IPS-15b (cell line): Measurements from ENCODE around the gene TKTL1.

Experiments
- H3K27me3 ChIP-seq: one replicate; pipeline ENCODE4 v1.6.1; 2013; ENCODE audit warnings: low read length; ENCODE audit not compliant: control insufficient read depth, insufficient read depth
- H3K36me3 ChIP-seq: one replicate; pipeline ENCODE4 v1.6.1; 2013; ENCODE audit warnings: low read length; ENCODE audit not compliant: control insufficient read depth, insufficient read depth
- H3K4me1 ChIP-seq: one replicate; pipeline ENCODE4 v1.6.1; 2013; ENCODE audit warnings: mild to moderate bottlenecking, low read length; ENCODE audit not compliant: control insufficient read depth, insufficient read depth
- H3K4me3 ChIP-seq: one replicate; pipeline ENCODE4 v1.5.1; 2013; ENCODE audit warnings: low read depth, low read length
- H3K9ac ChIP-seq: one replicate; pipeline ENCODE4 v1.6.1; 2013; ENCODE audit warnings: low read depth, mild to moderate bottlenecking, low read length
- H3K9me3 ChIP-seq: one replicate; pipeline ENCODE4 v1.6.1; 2013; ENCODE audit warnings: mild to moderate bottlenecking, low read length; ENCODE audit not compliant: control insufficient read depth, insufficient read depth

TKTL1 gene

DNA sequence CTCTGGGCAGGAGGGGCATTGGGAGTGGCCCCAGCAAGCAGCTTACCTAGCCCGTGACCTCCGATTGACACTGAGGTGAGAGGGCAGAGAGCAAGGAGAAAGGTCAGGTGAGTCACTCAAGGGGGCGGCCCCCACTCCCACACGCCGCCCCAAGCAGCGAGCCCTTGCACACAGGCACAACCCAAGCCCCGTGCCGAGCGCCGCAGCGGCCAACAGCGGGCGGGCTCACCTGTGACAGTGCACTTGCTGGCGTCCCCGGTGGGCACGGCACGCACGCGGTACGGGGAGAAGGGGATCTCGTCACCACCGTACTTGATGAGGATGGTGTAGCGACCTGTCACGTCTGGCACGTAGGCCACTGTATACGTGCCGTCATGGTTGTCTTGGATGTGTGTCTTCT lies 61.6 kb downstream of the TKTL1 start:
- Histone ChIP-seq H3K27me3 (no peaks in the 10 kb centered on the region), H3K9me3 (peaks cover 8% of the 10 kb centered on the region), H3K4me3 (no peak overlapping the region), H3K4me1 (no peaks in the 10 kb centered on the region), H3K36me3 (peaks cover 97% of the 10 kb centered on the region), H3K9ac (no peak overlapping the region)

DNA sequence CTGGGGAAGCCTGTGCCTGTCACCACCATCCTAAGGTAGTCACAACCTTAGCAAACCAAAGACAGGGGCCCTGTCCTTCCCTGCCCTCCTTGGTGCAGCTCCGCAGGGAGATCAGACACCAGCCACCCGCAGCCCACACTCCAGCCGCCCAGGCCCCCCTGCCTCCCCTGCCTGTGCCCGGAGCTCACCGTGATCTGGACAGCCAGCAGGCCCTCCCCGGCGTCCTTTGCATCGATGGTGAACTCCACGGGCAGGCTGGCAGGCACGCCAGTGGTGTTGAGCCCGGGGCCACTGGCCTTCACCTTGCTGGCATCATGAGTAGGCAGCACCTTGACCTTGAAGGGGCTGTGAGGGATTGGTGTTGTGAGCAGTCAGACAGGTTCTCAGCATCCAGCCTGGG lies 62.4 kb downstream of the TKTL1 start:
- Histone ChIP-seq H3K36me3 (peaks cover 97% of the 10 kb centered on the region), H3K4me3 (no peak overlapping the region), H3K9me3 (peaks cover 8% of the 10 kb centered on the region), H3K9ac (no peak overlapping the region), H3K27me3 (no peaks in the 10 kb centered on the region), H3K4me1 (no peaks in the 10 kb centered on the region)

DNA sequence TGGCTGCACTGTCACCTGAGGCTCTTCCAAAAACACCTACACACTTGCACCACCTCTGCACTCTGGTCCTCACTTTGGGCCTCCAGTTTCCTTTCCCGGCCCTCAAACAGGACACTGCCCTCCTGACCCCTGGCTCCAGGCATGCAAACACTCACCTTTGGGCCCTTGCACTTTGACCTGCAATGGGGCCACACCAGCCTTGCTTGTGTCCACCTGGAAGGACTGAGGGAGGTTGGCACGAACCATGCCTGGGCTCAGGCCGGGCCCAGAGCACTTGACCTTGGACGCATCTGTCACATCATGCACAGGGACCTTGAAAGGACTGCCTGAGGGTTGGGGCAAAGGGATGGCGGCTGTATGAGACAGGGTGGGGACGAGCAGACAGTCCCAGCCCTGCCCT lies 63.2 kb downstream of the TKTL1 start:
- Histone ChIP-seq H3K9me3 (peaks cover 8% of the 10 kb centered on the region), H3K4me1 (no peaks in the 10 kb centered on the region), H3K4me3 (no peak overlapping the region), H3K9ac (no peak overlapping the region), H3K27me3 (no peaks in the 10 kb centered on the region), H3K36me3 (peaks cover 92% of the 10 kb centered on the region)

DNA sequence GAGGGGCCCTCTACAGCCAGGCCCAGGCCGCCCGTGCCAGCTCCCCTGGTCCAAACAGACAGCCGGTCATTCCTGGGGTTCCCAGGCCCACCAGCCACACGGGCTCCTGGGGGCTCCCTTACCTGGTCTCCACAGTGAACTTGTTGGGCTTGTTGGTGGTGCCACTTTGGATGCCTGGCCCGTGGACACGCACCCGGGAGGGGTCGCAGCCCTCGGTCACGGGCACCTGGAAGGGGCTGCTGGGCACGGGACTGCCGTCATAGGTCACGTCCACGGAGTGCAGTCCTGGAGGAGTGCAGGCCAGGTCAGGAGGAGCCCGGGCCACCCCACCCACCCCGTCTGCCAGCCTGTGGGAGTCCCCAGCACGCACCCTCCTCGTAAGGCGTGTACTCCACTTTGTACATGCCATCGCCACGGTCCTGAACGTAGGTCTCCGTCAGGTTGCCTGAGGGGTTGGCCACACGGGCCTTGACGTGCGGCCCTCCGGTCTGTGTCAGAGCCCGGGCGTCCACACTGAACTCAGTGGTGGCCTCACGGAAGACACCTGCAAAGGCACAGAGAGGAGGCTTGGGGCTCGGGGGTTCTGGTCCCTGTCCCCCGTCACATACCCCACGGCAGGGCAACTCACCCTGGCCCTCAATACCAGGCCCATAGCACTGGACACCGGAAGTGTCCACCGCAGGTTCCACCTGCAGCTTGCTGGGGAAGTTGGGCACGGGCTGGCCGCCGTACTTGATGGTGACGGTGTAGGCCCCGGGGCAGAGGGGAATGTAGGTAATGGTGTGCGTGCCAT lies 64.0 kb downstream of the TKTL1 start:
- Histone ChIP-seq H3K27me3 (no peaks in the 10 kb centered on the region), H3K9ac (no peak overlapping the region), H3K4me1 (no peaks in the 10 kb centered on the region), H3K36me3 (peaks cover 92% of the 10 kb centered on the region), H3K9me3 (peaks cover 4% of the 10 kb centered on the region), H3K4me3 (no peak overlapping the region)

DNA sequence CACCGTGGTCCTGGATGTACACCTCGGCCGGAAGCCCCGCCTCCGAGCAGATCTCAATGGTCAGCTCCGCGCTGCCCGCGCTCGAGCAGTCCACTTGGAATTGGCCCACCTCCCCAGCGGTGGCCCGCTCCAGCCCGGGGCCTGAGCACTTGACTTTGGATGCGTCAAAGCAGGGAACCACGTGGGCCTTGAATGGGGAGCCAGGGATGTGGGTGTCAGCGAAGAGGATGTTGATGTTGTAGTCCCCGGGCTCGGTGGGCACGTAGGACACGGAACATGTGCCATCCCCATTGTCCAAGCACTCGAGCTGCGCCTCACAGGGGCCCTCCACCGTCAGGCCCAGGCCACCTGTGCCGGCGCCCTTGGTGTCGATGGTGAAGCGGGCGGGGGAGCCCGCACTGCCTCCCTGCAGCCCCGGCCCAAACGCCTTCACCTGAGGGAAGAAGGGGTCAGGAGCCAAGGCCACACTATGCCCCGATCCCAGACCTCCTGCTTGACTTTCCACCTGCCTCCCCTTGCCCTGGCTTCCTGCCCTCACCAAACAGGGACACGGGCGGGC lies 64.6 kb downstream of the TKTL1 start:
- Histone ChIP-seq H3K9me3 (peaks cover 4% of the 10 kb centered on the region), H3K9ac (no peak overlapping the region), H3K27me3 (no peaks in the 10 kb centered on the region), H3K4me3 (no peak overlapping the region), H3K36me3 (peaks cover 92% of the 10 kb centered on the region), H3K4me1 (no peaks in the 10 kb centered on the region)

DNA sequence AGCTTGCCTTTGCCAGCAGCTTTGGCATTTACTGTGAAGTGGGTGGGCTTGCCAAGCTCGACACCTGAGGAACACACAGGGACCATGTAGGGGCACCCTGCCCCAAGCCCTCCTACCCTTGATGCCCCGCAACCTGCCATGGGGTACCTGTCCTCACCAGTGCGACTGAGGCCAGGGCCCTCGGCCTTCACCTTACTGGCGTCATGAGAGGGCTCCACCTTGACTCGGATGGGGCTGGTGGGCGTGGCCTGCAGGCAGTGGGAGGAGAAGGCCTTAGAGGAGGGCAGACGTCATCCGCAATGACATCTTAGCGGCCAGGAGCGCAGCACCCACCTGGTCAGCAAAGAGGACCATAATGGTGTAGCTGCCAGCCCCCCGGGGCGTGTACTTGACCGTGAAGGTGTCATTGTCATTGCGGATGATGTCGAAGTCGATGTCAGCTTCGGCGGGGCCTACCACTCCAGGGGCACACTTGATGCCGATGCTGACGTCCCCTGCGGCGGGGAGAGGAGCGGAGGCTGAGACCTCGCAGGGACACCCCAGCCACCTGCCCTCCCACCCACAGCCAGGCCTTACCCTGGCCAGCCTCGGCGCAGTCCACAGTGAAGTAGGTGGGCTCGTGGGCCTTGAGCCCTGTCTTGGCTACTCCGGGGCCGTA lies 66.6 kb downstream of the TKTL1 start:
- Histone ChIP-seq H3K36me3 (peaks cover 92% of the 10 kb centered on the region), H3K4me1 (no peaks in the 10 kb centered on the region), H3K9ac (no peak overlapping the region), H3K9me3 (peaks cover 4% of the 10 kb centered on the region), H3K4me3 (no peak overlapping the region), H3K27me3 (no peaks in the 10 kb centered on the region)

DNA sequence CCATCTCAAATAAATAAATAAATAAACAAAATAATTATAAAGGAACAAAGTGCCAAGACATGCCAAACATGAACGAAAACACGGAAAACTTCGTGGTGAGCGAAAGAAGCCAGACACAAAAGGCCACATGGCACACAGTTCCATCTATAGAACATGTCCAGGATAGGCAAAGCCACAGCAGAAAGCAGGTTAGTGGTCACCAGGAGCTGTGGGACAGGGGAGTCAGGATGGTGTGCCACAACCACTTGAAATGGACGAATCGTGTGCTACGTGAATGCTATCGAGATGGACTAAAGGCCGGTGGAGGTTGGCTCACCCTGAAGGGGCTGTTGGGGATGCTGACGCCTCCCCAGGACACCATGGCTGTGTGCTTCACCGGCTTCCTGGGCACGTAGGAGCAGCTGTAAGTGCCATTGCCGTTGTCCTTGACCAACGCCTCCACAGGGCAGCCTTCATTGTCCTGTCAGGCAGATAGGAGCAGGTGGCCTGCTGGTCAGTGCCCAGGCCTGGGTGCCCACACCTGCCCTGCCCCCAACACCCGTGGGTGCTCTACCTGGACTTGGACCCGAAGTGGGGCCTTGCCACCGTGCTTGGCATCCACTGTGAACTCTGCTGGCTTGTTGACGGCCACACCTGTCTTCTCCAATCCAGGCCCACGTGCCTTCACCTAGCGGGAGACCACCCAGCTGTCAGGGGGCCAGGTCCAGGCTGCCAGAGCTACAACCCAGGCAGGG lies 68.3 kb downstream of the TKTL1 start:
- Histone ChIP-seq H3K27me3 (no peaks in the 10 kb centered on the region), H3K9ac (no peak overlapping the region), H3K4me1 (no peaks in the 10 kb centered on the region), H3K9me3 (peaks cover 4% of the 10 kb centered on the region), H3K4me3 (no peak overlapping the region), H3K36me3 (peaks cover 89% of the 10 kb centered on the region)

DNA sequence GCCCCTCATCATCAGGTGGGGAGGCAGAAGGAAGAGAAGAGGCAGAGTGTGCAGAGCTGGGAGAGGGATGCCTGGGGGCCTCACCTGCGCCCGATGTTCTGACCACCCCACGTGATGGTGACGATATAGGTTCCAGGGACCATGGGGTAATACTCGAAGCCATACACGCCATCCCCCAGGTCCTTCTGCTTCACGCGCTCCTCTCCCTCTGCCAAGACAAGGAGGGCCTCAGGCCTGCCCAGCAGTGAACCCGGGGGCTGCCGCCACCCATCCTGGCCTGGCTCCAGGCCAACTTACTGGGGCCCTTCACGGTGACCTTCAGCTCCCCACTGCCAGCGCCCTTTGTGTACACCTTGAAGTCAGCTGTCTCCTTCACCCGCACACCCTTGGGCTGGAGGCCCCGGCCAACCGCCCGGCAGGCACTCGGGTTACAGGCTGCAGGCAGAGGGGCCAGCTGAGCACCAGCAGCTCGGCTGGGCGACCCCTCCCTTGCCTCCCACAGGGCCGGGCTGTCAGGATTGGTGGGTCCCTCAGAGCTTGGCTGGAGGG lies 69.5 kb downstream of the TKTL1 start:
- Histone ChIP-seq H3K36me3 (peaks cover 81% of the 10 kb centered on the region), H3K9ac (no peak overlapping the region), H3K9me3 (peaks cover 4% of the 10 kb centered on the region)

DNA sequence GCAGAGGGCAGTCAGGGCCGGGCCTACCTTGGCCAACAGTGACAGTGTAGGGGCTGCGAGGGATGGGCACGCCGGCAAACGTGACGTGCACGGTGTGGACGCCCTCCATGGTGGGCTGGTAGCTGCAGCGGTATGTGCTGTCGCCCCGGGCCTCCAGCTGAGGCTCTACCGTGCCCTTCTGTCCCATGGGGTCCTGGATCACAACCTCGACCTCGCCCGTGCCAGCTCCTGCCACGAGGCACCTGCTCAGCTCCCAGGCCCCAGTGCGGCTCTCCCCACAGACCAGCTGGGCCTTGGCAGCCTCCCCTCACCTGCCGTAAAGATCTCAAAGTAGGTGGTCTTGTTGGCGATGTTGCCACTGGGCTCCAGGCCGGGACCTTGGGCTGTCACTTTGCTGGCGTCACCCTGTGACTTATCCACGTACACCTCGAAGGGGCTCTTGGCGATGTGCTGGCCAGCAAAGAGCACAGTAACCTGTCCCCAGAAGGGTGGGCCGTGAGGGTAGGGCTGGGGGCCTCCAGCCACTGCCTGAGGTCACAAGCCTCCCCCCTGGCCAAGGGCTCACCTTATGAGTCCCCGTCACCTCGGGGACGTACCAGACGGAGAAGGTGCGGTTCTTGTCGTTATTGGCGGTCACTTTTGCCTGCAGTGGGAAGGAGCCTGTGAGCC lies 70.5 kb downstream of the TKTL1 start:
- Histone ChIP-seq H3K4me3 (no peak overlapping the region), H3K36me3 (peaks cover 74% of the 10 kb centered on the region), H3K9ac (no peak overlapping the region), H3K27me3 (no peaks in the 10 kb centered on the region), H3K4me1 (no peaks in the 10 kb centered on the region), H3K9me3 (peaks cover 4% of the 10 kb centered on the region)

More for the DNA sequence above, 69.5 kb downstream of the TKTL1 start:
- Histone ChIP-seq H3K27me3 (no peaks in the 10 kb centered on the region), H3K4me1 (no peaks in the 10 kb centered on the region), H3K4me3 (no peak overlapping the region)

DNA sequence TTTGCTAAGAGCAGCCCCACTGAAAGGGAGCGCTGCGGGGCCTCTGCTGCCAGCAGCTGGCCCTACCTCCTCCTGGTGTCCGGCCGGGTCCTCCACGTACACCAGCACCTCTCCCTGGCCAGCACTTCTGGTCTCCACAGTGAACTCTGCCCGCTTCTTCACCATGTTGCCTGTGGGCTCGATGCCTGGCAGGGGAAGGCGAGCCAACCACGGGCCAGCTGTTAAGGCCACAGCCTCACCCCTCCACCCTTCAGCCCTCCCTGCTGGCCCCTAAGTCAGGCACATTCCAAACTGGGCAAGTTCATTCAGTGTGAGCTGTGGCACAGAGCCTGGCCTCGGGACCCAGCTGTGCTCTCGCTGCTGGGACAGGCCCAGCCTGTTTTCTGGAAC lies 71.1 kb downstream of the TKTL1 start:
- H3K4me1 ChIP-seq: no peaks in the 10 kb centered on the region
- peaks cover 69% of the 10 kb centered on the region for H3K36me3 ChIP-seq
- no peaks in the 10 kb centered on the region for H3K27me3 ChIP-seq
- peaks cover under 1% of the 10 kb centered on the region for H3K9me3 ChIP-seq
- no peak overlapping the region for H3K9ac ChIP-seq
- no peak overlapping the region for H3K4me3 ChIP-seq
